Superior temporal gyrus (tissue), 1 donor: ENCODE data around the gene GPR137C.

ENCODE experiments used
- DNase-seq: peaks from one replicate; pipeline ENCODE4 v3.0.0-alpha.2; 2016; ENCODE audit errors: extremely low spot score

GPR137C gene

GRCh38 chr14:52678591-52678990, 126.0 kb downstream of the GPR137C start:
- DNase-seq: no peak

GRCh38 chr14:52683985-52684520, 131.4 kb downstream of the GPR137C start:
- no peak for DNase-seq

GRCh38 chr14:52686176-52686575, 133.5 kb downstream of the GPR137C start:
- no peak for DNase-seq
